WTC11 (cell line): ENCODE results near the gene SPIB. TPM values are rescaled to one million over a fixed set of nuclear protein-coding genes. Genes with fewer than 3 reads are reported as not detected.

ENCODE experiments used
- ATAC-seq: fragments of 200-7000 bp; cut with Tn5 transposase; 2 replicates; pipeline ENCODE4 v1.10.0; 2021; ENCODE audit warnings: mild to moderate bottlenecking, moderate library complexity
- CTCF ChIA-PET: fragments of 300-600 bp; sonication (Branson Sonifier 250); formaldehyde crosslinking; loops from one replicate; lab custom pipeline; 2021; ENCODE audit warnings: antibody characterized with exemption; lab: Charles Lee
- POLR2A ChIA-PET: fragments of 350-600 bp; sonication (Branson Sonifier 250); formaldehyde crosslinking; loops from one replicate; lab custom pipeline; 2021; ENCODE audit warnings: antibody characterized with exemption; lab: Charles Lee
- DNase-seq: peaks from one replicate; pipeline ENCODE4 v3.0.0; 2021; ENCODE audit warnings: low spot score
- H3K27ac Mint-ChIP-seq: 2 replicates; pipeline ENCODE4 v1.8.0; 2021; ENCODE audit warnings: mixed read lengths
- H3K27me3 Mint-ChIP-seq: 2 replicates; pipeline ENCODE4 v1.8.0; 2021; ENCODE audit warnings: low read depth, mild to moderate bottlenecking, moderate library complexity, mixed read lengths
- H3K36me3 Mint-ChIP-seq: 2 replicates; pipeline ENCODE4 v1.8.0; 2021; ENCODE audit warnings: mixed read lengths
- H3K4me1 Mint-ChIP-seq: 2 replicates; pipeline ENCODE4 v1.8.0; 2022; ENCODE audit warnings: mixed read lengths
- H3K4me3 Mint-ChIP-seq: 2 replicates; pipeline ENCODE4 v1.8.0; 2021; ENCODE audit warnings: mild to moderate bottlenecking, moderate library complexity, mixed read lengths
- H3K9me3 Mint-ChIP-seq: 2 replicates; pipeline ENCODE4 v1.8.0; 2021; ENCODE audit warnings: mixed read lengths
- CREM ChIP-seq: sonication (generic); formaldehyde crosslinking; IDR thresholded peaks from 2 replicates; pipeline ENCODE4 v1.8.1; 2022; ENCODE audit warnings: mild to moderate bottlenecking, missing genetic modification reagents, moderate library complexity
- EMX1 ChIP-seq: fragments of 250-450 bp; sonication (Bioruptor Pico); IDR thresholded peaks from 2 replicates; pipeline ENCODE4 v1.8.0; 2021; ENCODE audit warnings: mild to moderate bottlenecking
- GRHL2 ChIP-seq: fragments of 250-450 bp; sonication (Bioruptor Pico); IDR thresholded peaks from 2 replicates; pipeline ENCODE4 v1.8.0; 2022; ENCODE audit warnings: mild to moderate bottlenecking, moderate library complexity; ENCODE audit not compliant: insufficient replicate concordance, severe bottlenecking
- GTF2I ChIP-seq: fragments of 250-450 bp; sonication (Bioruptor Pico); conservative IDR thresholded peaks from 2 replicates; pipeline ENCODE4 v1.4.0; 2021; ENCODE audit warnings: mild to moderate bottlenecking
- MXD4 ChIP-seq: fragments of 250-450 bp; sonication (Bioruptor Pico); IDR thresholded peaks from 2 replicates; pipeline ENCODE4 v1.8.0; 2021; ENCODE audit warnings: mild to moderate bottlenecking, moderate library complexity, borderline replicate concordance
- NR3C1 ChIP-seq: sonication (generic); formaldehyde crosslinking; conservative IDR thresholded peaks from 2 replicates; pipeline ENCODE4 v1.8.1; 2023; ENCODE audit warnings: low read depth, mild to moderate bottlenecking, missing genetic modification reagents
- SMAD4 ChIP-seq: sonication (generic); formaldehyde crosslinking; IDR thresholded peaks from 2 replicates; pipeline ENCODE4 v1.8.0; 2022; ENCODE audit warnings: mild to moderate bottlenecking, missing genetic modification reagents
- SOX15 ChIP-seq: fragments of 250-450 bp; sonication (Bioruptor Pico); IDR thresholded peaks from 2 replicates; pipeline ENCODE4 v1.9.0; 2021; ENCODE audit warnings: mild to moderate bottlenecking
- ZNF219 ChIP-seq: sonication (generic); formaldehyde crosslinking; IDR thresholded peaks from 2 replicates; pipeline ENCODE4 v1.8.0; 2023; ENCODE audit warnings: missing genetic modification reagents, mild to moderate bottlenecking, borderline replicate concordance
- ZNF317 ChIP-seq: sonication (generic); formaldehyde crosslinking; IDR thresholded peaks from 2 replicates; pipeline ENCODE4 v1.8.1; 2023; ENCODE audit warnings: low read depth, mild to moderate bottlenecking, moderate library complexity, missing genetic modification reagents, borderline replicate concordance
- ZNF416 ChIP-seq: fragments of 250-450 bp; sonication (Bioruptor Pico); IDR thresholded peaks from 2 replicates; pipeline ENCODE4 v1.9.0; 2021; ENCODE audit warnings: mild to moderate bottlenecking, inconsistent platforms
- total RNA-seq: library from RNA; stranded (reverse); gene quantifications from 3 replicates; pipeline ENCODE4 v1.2.3, GENCODE V29; 2021
- TF ChIP-seq, protein P1 (sequence below): sonication (generic); formaldehyde crosslinking; IDR thresholded peaks from 2 replicates; pipeline ENCODE4 v1.8.1; 2022; ENCODE audit warnings: mild to moderate bottlenecking, moderate library complexity, missing genetic modification reagents
- TF ChIP-seq, protein P2 (sequence below): sonication (generic); formaldehyde crosslinking; IDR thresholded peaks from 2 replicates; pipeline ENCODE4 v1.8.1; 2022; ENCODE audit warnings: low read depth, missing genetic modification reagents, borderline replicate concordance
- TF ChIP-seq, protein P3 (sequence below): sonication (generic); formaldehyde crosslinking; IDR thresholded peaks from 2 replicates; pipeline ENCODE4 v1.8.0; 2022; ENCODE audit warnings: missing genetic modification reagents
- TF ChIP-seq, protein P4 (sequence below): fragments of 200-600 bp; IDR thresholded peaks from 2 replicates; pipeline ENCODE4 v1.8.0; 2022; ENCODE audit warnings: antibody characterized with exemption
- TF ChIP-seq, protein P5 (sequence below): sonication (generic); formaldehyde crosslinking; conservative IDR thresholded peaks from 2 replicates; pipeline ENCODE4 v1.8.1; 2023; ENCODE audit warnings: mild to moderate bottlenecking, low read depth, missing genetic modification reagents, moderate library complexity
- TF ChIP-seq, protein P6 (sequence below): fragments of 250-450 bp; sonication (Bioruptor Pico); IDR thresholded peaks from 2 replicates; pipeline ENCODE4 v1.8.0; 2021; ENCODE audit warnings: mild to moderate bottlenecking

SPIB gene
- total RNA-seq, 1 experiment from 2014 or later: 4.7 TPM

DNA sequence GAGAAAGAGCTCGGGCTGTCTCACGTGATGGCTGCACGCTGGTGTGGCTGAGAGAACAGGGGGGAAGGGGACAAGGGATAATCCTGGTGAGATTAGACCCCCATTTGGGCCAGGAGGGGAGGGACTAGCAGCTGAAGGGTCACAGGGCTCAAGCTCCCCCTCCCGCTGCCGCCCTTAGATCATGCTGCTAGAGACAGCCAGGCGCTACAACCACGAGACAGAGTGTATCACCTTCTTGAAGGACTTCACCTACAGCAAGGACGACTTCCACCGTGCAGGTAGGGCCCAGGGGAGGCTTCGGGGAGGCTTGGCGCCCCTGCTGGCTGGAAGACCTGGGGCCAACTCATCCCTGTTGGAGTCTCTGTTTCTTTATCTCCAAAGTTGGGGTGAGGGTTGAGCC lies 39.1 kb upstream of the SPIB start:
- Mint-ChIP-seq H3K4me1 (peaks cover 11% of the 10 kb centered on the region), H3K4me3 (no peak overlapping the region), H3K27ac (no peak overlapping the region), H3K9me3 (no peaks in the 10 kb centered on the region), H3K36me3 (peaks cover 27% of the 10 kb centered on the region), H3K27me3 (no peaks in the 10 kb centered on the region; the same call in 1 of the 2 replicates)
- DNase-seq (no peak), ATAC-seq (no peak)
- no peak for TF ChIP-seq MXD4 (CRISPR knock-in tag)
- TF ChIP-seq, protein P1, sequence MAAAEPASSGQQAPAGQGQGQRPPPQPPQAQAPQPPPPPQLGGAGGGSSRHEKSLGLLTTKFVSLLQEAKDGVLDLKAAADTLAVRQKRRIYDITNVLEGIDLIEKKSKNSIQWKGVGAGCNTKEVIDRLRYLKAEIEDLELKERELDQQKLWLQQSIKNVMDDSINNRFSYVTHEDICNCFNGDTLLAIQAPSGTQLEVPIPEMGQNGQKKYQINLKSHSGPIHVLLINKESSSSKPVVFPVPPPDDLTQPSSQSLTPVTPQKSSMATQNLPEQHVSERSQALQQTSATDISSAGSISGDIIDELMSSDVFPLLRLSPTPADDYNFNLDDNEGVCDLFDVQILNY: no peak
- no peak for TF ChIP-seq EMX1
- no peak for TF ChIP-seq GTF2I
- TF ChIP-seq ZNF416 (CRISPR knock-in tag): no peak
- TF ChIP-seq, protein P2, sequence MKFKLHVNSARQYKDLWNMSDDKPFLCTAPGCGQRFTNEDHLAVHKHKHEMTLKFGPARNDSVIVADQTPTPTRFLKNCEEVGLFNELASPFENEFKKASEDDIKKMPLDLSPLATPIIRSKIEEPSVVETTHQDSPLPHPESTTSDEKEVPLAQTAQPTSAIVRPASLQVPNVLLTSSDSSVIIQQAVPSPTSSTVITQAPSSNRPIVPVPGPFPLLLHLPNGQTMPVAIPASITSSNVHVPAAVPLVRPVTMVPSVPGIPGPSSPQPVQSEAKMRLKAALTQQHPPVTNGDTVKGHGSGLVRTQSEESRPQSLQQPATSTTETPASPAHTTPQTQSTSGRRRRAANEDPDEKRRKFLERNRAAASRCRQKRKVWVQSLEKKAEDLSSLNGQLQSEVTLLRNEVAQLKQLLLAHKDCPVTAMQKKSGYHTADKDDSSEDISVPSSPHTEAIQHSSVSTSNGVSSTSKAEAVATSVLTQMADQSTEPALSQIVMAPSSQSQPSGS (CRISPR knock-in tag): no peak
- no peak for TF ChIP-seq SMAD4 (CRISPR knock-in tag)
- TF ChIP-seq GRHL2: no peak
- TF ChIP-seq, protein P3, sequence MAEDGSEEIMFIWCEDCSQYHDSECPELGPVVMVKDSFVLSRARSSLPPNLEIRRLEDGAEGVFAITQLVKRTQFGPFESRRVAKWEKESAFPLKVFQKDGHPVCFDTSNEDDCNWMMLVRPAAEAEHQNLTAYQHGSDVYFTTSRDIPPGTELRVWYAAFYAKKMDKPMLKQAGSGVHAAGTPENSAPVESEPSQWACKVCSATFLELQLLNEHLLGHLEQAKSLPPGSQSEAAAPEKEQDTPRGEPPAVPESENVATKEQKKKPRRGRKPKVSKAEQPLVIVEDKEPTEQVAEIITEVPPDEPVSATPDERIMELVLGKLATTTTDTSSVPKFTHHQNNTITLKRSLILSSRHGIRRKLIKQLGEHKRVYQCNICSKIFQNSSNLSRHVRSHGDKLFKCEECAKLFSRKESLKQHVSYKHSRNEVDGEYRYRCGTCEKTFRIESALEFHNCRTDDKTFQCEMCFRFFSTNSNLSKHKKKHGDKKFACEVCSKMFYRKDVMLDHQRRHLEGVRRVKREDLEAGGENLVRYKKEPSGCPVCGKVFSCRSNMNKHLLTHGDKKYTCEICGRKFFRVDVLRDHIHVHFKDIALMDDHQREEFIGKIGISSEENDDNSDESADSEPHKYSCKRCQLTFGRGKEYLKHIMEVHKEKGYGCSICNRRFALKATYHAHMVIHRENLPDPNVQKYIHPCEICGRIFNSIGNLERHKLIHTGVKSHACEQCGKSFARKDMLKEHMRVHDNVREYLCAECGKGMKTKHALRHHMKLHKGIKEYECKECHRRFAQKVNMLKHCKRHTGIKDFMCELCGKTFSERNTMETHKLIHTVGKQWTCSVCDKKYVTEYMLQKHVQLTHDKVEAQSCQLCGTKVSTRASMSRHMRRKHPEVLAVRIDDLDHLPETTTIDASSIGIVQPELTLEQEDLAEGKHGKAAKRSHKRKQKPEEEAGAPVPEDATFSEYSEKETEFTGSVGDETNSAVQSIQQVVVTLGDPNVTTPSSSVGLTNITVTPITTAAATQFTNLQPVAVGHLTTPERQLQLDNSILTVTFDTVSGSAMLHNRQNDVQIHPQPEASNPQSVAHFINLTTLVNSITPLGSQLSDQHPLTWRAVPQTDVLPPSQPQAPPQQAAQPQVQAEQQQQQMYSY (CRISPR knock-in tag): no peak
- TF ChIP-seq, protein P4, sequence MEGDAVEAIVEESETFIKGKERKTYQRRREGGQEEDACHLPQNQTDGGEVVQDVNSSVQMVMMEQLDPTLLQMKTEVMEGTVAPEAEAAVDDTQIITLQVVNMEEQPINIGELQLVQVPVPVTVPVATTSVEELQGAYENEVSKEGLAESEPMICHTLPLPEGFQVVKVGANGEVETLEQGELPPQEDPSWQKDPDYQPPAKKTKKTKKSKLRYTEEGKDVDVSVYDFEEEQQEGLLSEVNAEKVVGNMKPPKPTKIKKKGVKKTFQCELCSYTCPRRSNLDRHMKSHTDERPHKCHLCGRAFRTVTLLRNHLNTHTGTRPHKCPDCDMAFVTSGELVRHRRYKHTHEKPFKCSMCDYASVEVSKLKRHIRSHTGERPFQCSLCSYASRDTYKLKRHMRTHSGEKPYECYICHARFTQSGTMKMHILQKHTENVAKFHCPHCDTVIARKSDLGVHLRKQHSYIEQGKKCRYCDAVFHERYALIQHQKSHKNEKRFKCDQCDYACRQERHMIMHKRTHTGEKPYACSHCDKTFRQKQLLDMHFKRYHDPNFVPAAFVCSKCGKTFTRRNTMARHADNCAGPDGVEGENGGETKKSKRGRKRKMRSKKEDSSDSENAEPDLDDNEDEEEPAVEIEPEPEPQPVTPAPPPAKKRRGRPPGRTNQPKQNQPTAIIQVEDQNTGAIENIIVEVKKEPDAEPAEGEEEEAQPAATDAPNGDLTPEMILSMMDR: no peak
- TF ChIP-seq ZNF219: no peak
- TF ChIP-seq, protein P5, sequence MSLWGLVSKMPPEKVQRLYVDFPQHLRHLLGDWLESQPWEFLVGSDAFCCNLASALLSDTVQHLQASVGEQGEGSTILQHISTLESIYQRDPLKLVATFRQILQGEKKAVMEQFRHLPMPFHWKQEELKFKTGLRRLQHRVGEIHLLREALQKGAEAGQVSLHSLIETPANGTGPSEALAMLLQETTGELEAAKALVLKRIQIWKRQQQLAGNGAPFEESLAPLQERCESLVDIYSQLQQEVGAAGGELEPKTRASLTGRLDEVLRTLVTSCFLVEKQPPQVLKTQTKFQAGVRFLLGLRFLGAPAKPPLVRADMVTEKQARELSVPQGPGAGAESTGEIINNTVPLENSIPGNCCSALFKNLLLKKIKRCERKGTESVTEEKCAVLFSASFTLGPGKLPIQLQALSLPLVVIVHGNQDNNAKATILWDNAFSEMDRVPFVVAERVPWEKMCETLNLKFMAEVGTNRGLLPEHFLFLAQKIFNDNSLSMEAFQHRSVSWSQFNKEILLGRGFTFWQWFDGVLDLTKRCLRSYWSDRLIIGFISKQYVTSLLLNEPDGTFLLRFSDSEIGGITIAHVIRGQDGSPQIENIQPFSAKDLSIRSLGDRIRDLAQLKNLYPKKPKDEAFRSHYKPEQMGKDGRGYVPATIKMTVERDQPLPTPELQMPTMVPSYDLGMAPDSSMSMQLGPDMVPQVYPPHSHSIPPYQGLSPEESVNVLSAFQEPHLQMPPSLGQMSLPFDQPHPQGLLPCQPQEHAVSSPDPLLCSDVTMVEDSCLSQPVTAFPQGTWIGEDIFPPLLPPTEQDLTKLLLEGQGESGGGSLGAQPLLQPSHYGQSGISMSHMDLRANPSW (CRISPR knock-in tag): no peak
- no peak for TF ChIP-seq CREM (CRISPR knock-in tag)
- TF ChIP-seq SOX15 (CRISPR knock-in tag): no peak
- TF ChIP-seq, protein P6, sequence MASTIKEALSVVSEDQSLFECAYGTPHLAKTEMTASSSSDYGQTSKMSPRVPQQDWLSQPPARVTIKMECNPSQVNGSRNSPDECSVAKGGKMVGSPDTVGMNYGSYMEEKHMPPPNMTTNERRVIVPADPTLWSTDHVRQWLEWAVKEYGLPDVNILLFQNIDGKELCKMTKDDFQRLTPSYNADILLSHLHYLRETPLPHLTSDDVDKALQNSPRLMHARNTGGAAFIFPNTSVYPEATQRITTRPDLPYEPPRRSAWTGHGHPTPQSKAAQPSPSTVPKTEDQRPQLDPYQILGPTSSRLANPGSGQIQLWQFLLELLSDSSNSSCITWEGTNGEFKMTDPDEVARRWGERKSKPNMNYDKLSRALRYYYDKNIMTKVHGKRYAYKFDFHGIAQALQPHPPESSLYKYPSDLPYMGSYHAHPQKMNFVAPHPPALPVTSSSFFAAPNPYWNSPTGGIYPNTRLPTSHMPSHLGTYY: no peak
- TF ChIP-seq NR3C1: no peak
- TF ChIP-seq ZNF317 (CRISPR knock-in tag): no peak
- ChIA-PET POLR2A (no interaction called here), CTCF (no interaction called here)
